Stimulated activated CD8-positive, alpha-beta memory T cell treated with anti-CD3 and anti-CD28 coated beads, Interleukin-4, amount 100 ng/mL, for 48 hours (primary cell): ENCODE data around the gene NRN1L.

Source experiments
- DNase-seq: peaks from one replicate; pipeline ENCODE4 v3.0.0-alpha.2; 2020

The NRN1L gene

GRCh38 chr16:67922740-67923139 is 38.1 kb downstream of the NRN1L start:
- no peak for DNase-seq

GRCh38 chr16:67923414-67924116 is 38.9 kb downstream of the NRN1L start:
- DNase-seq, result no peak

GRCh38 chr16:67924140-67924906 is 39.6 kb downstream of the NRN1L start:
- DNase-seq, result no peak

GRCh38 chr16:67926181-67926750 is 41.6 kb downstream of the NRN1L start:
- DNase-seq, result no peak

GRCh38 chr16:67927131-67927941 is 42.7 kb downstream of the NRN1L start:
- DNase-seq, result no peak

- DNase-seq, result no peak
Measured at GRCh38 chr16:67928147-67928546, 43.5 kb downstream of the NRN1L start.

GRCh38 chr16:67928561-67929364 is 44.1 kb downstream of the NRN1L start:
- peak; percentile 88 for DNase-seq

GRCh38 chr16:67930191-67930590 is 45.5 kb downstream of the NRN1L start:
- no peak for DNase-seq

- DNase-seq, result no peak
Measured at GRCh38 chr16:67930678-67931211, 46.1 kb downstream of the NRN1L start.

- no peak for DNase-seq
Measured at GRCh38 chr16:67931712-67932461, 47.2 kb downstream of the NRN1L start, which contains the start of gene CTRL. Gene CTRL (minus strand): TSS chr16:67931862. CDS start chr16:67931852, 10 bp downstream.

- DNase-seq, result no peak
Measured at GRCh38 chr16:67932462-67932840, 47.8 kb downstream of the NRN1L start.

GRCh38 chr16:67933805-67934204 is 49.1 kb downstream of the NRN1L start:
- DNase-seq, result no peak

GRCh38 chr16:67934306-67935100 is 49.8 kb downstream of the NRN1L start:
- DNase-seq, result no peak

- no peak for DNase-seq
Measured at GRCh38 chr16:67935101-67935401, 50.4 kb downstream of the NRN1L start.

GRCh38 chr16:67935402-67936123 is 50.9 kb downstream of the NRN1L start:
- peak; percentile 96 for DNase-seq
